A549 (cell line): ENCODE measurements around the gene TMEM255A. TPM values are rescaled to one million over a fixed set of nuclear protein-coding genes. Genes with fewer than 3 reads are reported as not detected.

Experiments used
- ATAC-seq, 2 experiments: fragments of 200-7000 bp in 1 of 2; fragments of >200 bp in 1 of 2; cut with Nextera tagmentation in 1 of 2; cut with Tn5 transposase in 1 of 2; 3 replicates each; pipeline versions ENCODE4 v1.8.0 to v1.9.1; 2018 to 2020; ENCODE audit warnings: mild to moderate bottlenecking in 1 of 2, moderate library complexity in 1 of 2
- CTCF ChIA-PET: fragments of 300-600 bp; sonication (Branson Sonifier 250); formaldehyde crosslinking; extraction: SDS; loops from one replicate; lab custom pipeline; 2021; ENCODE audit warnings: antibody characterized with exemption, inconsistent platforms; lab: Yijun Ruan, JAX
- POLR2A ChIA-PET: fragments of 350-600 bp; formaldehyde crosslinking; extraction: SDS; loops from one replicate; lab custom pipeline; 2021; ENCODE audit warnings: antibody characterized with exemption, inconsistent platforms; lab: Yijun Ruan, JAX
- DNase-seq, 2 experiments: peaks; one replicate each; pipeline versions ENCODE4 v3.0.0 to v3.0.0-alpha.2; 2011 to 2016; ENCODE audit warnings: low read depth in 1 of 2, low spot score in 1 of 2
- FAIRE-seq: peaks from 2 replicates; lab custom pipeline; 2011; peaks lifted over from hg19 to GRCh38; lab: Jason Lieb, UNC
- H3K27ac ChIP-seq, 2 experiments: fragments of >200 bp; sonication (Bioruptor Twin); formaldehyde crosslinking; 3 replicates each; pipeline ENCODE4 v1.5.1; 2016 to 2017
- H3K4me1 ChIP-seq: fragments of >200 bp; sonication (Bioruptor Twin); formaldehyde crosslinking; 3 replicates; pipeline ENCODE4 v1.6.1; 2016
- H3K4me2 ChIP-seq: fragments of >200 bp; sonication (Bioruptor Twin); formaldehyde crosslinking; 3 replicates; pipeline ENCODE4 v1.6.1; 2016
- H3K4me3 ChIP-seq: fragments of >200 bp; sonication (Bioruptor Twin); formaldehyde crosslinking; 3 replicates; pipeline ENCODE4 v1.5.1; 2016
- H3K9me3 ChIP-seq: fragments of >200 bp; sonication (Bioruptor Twin); formaldehyde crosslinking; 3 replicates; pipeline ENCODE4 v1.6.1; 2016
- ATOH8 ChIP-seq: fragments of 250-450 bp; sonication (Bioruptor Pico); IDR thresholded peaks from 2 replicates; pipeline ENCODE4 v1.5.0; 2020; ENCODE audit warnings: low read depth, mild to moderate bottlenecking, moderate library complexity
- CBX8 ChIP-seq: fragments of 200-600 bp; sonication (generic); IDR thresholded peaks from 2 replicates; pipeline ENCODE4 v1.6.1; 2016
- CEBPB ChIP-seq, 2 experiments: fragments of >200 bp in 1 of 2; sonication (Bioruptor Twin) in 1 of 2; formaldehyde crosslinking in 1 of 2; IDR thresholded peaks; 2 replicates each; pipeline ENCODE4 v1.6.1; 2012 to 2016
- CHD2 ChIP-seq: fragments of 150-350 bp; IDR thresholded peaks from 2 replicates; pipeline ENCODE4 v1.6.1; 2014; ENCODE audit warnings: low read length; ENCODE audit not compliant: partially characterized antibody
- EHMT2 ChIP-seq: fragments of 200-600 bp; sonication (generic); IDR thresholded peaks from 2 replicates; pipeline ENCODE4 v1.6.1; 2016; ENCODE audit warnings: antibody characterized with exemption, low read depth, mild to moderate bottlenecking, moderate library complexity
- ESRRA ChIP-seq: fragments of 150-350 bp; IDR thresholded peaks from 2 replicates; pipeline ENCODE4 v1.6.1; 2014; ENCODE audit warnings: mild to moderate bottlenecking, low read length, borderline replicate concordance
- HES2 ChIP-seq: fragments of >200 bp; sonication (Bioruptor Twin); formaldehyde crosslinking; IDR thresholded peaks from 2 replicates; pipeline ENCODE4 v1.6.1; 2016
- HOXA7 ChIP-seq: fragments of 250-450 bp; sonication (Bioruptor Pico); IDR thresholded peaks from 2 replicates; pipeline ENCODE4 v1.5.0; 2020; ENCODE audit warnings: mild to moderate bottlenecking, moderate library complexity
- HOXB13 ChIP-seq: fragments of 250-450 bp; sonication (Bioruptor Pico); IDR thresholded peaks from 2 replicates; pipeline ENCODE4 v1.5.0; 2020; ENCODE audit warnings: low read depth, mild to moderate bottlenecking, moderate library complexity
- MAZ ChIP-seq: fragments of 150-350 bp; IDR thresholded peaks from 2 replicates; pipeline ENCODE4 v1.6.1; 2014; ENCODE audit warnings: antibody characterized with exemption, low read depth, low read length, borderline replicate concordance
- NFE2L2 ChIP-seq: fragments of 150-350 bp; conservative IDR thresholded peaks from 2 replicates; pipeline ENCODE4 v1.6.1; 2014; ENCODE audit warnings: low read length
- PHF8 ChIP-seq: fragments of 200-600 bp; sonication (generic); IDR thresholded peaks from 2 replicates; pipeline ENCODE4 v1.6.1; 2016; ENCODE audit warnings: low read depth, mild to moderate bottlenecking, antibody characterized with exemption, moderate library complexity, borderline replicate concordance
- POLR2A ChIP-seq: IDR thresholded peaks from 2 replicates; pipeline ENCODE4 v1.6.1; 2012; ENCODE audit warnings: mild to moderate bottlenecking, low read length
- RCOR1 ChIP-seq: fragments of 150-350 bp; IDR thresholded peaks from 2 replicates; pipeline ENCODE4 v1.6.1; 2014; ENCODE audit warnings: antibody characterized with exemption, low read length, low read depth
- SMC3 ChIP-seq: fragments of >200 bp; sonication (Bioruptor Twin); formaldehyde crosslinking; IDR thresholded peaks from 3 replicates; pipeline ENCODE4 v1.6.1; 2018; ENCODE audit warnings: inconsistent platforms
- TP53 ChIP-seq: fragments of 250-450 bp; sonication (Bioruptor Pico); IDR thresholded peaks from 2 replicates; pipeline ENCODE4 v1.5.0; 2021; ENCODE audit warnings: mild to moderate bottlenecking, moderate library complexity
- USF2 ChIP-seq: fragments of 450-650 bp; IDR thresholded peaks from 2 replicates; pipeline ENCODE4 v1.6.1; 2014; ENCODE audit warnings: antibody characterized with exemption
- ZC3H11A ChIP-seq: fragments of 450-650 bp; IDR thresholded peaks from 2 replicates; pipeline ENCODE4 v1.6.1; 2014; ENCODE audit warnings: antibody characterized with exemption, mild to moderate bottlenecking
- ZNF302 ChIP-seq: fragments of 250-450 bp; sonication (Bioruptor Pico); IDR thresholded peaks from 2 replicates; pipeline ENCODE4 v1.9.0; 2021; ENCODE audit warnings: inconsistent platforms, mild to moderate bottlenecking, moderate library complexity
- WGBS: methylation state at CpG from one replicate; pipeline ENCODE4 v1.1.6; 2017; ENCODE audit errors: missing lambda C conversion rate; 5-methylcytosine and 5-hydroxymethylcytosine counted together
- polyA plus RNA-seq, 4 experiments: library from polyadenylated mRNA; depleted of rRNA in 3 of 4; stranded (reverse); fragments of >200 nt; fragmentation: RNase III in 1 of 4; extraction: RNeasy Plus Mini Kit Qiagen cat#74134 plus additional on column Dnase treatment in 1 of 4; gene quantifications; 2 replicates in 3 of 4; 3 replicates in 1 of 4; pipeline ENCODE4 v1.2.3, GENCODE V29; 2011 to 2017
- TF ChIP-seq, protein P1 (sequence below): IDR thresholded peaks from 2 replicates; pipeline ENCODE4 v1.6.1; 2012
- TF ChIP-seq, protein P2 (sequence below): IDR thresholded peaks from 2 replicates; pipeline ENCODE4 v1.6.1; 2012

TMEM255A gene
- polyA plus RNA-seq, 2 of the 4 experiments (the other 2 are of a cell fraction) = 0.03 to 0.16 TPM

DNA sequence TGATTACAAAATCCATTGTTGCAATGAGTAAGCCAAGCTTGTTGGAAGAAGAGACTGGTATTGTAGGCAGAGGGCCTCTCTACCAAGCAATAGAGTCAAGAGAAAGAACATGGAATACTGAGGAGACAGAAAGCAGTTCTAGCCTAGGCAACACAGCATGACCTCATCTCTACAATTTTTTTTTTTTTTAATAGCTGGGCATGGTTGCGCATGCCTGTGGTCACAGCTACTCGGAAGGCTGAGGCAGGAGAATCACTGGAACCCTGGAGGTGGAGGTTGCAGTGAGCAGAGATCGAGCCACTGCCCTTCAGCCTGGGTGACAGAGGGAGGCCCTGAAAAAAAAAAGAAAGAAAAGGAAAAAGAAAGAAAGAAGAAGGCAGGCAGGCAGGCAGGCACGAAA is 72.3 kb downstream of the TMEM255A start:
- TF ChIP-seq MAZ (no peak), SMC3 (no peak), CEBPB (IDR thresholded peaks at IDR 0.05) (no peak), USF2 (no peak), RCOR1 (no peak), HES2 (no peak), CBX8 (no peak), NFE2L2 (no peak), TP53 (CRISPR knock-in tag) (no peak), HOXB13 (no peak), CHD2 (no peak), ATOH8 (CRISPR knock-in tag) (no peak)
- TF ChIP-seq, protein P1, sequence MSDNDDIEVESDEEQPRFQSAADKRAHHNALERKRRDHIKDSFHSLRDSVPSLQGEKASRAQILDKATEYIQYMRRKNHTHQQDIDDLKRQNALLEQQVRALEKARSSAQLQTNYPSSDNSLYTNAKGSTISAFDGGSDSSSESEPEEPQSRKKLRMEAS = no peak
- TF ChIP-seq, protein P2, sequence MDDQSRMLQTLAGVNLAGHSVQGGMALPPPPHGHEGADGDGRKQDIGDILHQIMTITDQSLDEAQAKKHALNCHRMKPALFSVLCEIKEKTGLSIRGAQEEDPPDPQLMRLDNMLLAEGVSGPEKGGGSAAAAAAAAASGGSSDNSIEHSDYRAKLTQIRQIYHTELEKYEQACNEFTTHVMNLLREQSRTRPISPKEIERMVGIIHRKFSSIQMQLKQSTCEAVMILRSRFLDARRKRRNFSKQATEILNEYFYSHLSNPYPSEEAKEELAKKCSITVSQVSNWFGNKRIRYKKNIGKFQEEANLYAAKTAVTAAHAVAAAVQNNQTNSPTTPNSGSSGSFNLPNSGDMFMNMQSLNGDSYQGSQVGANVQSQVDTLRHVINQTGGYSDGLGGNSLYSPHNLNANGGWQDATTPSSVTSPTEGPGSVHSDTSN = no peak
- ChIA-PET CTCF (no interaction called here), POLR2A (no interaction called here)
- H3K9me3 ChIP-seq = no peaks in the 10 kb centered on the region
- WGBS = 91% methylated on average over 4 of the region's 4 CpGs
- ATAC-seq (no peak), DNase-seq (no peak), FAIRE-seq (peak; percentile 68)
- H3K4me2 ChIP-seq = no peak overlapping the region
- H3K4me3 ChIP-seq = no peak overlapping the region
- peaks cover 4% of the 10 kb centered on the region; the same call in 1 of the 3 replicates for H3K4me1 ChIP-seq
- H3K27ac ChIP-seq = no peak overlapping the region

DNA sequence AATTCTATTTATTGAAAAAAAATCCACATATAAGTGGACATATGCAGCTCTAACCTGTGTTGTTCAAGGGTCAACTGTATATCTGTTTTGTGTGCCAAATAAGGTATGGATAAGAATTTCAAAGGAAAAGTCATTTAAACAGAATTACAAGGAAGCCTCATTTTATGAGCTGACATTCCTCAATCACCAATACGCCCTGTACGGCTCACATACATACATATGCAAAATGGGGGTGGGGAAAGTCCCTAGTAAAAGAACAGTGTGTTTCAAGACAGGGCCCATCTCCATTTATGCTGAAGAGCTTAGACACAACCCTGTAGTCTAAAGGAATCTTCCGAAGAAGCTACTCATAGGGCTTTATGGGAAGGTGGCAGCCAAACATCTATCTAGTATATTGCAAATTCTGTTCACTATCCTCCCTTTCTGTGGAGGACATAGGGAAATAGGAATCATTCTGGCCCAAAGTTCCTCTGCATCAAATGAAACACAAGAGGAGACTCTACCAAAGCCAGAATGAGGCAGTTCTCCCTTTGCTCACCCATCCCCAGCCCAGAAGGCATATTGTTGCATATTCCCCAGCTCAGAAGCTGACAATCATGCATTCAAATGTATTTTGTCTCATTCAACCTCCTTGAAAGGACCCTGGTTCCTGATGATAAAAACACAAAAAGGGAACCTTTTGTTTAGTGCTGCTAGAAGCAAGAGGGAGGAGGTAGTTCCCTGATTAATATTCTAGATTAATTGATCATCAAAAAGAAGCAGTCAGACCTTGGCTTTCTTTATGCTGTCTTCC is 74.4 kb downstream of the TMEM255A start:
- WGBS = 96% methylated on average over 3 of the region's 3 CpGs
- CTCF ChIA-PET = no interaction called here
- POLR2A ChIA-PET = no interaction called here
- TF ChIP-seq POLR2A = no peak
- no peak for TF ChIP-seq ZNF302 (CRISPR knock-in tag)
- no peak for TF ChIP-seq CHD2
- no peak for TF ChIP-seq ZC3H11A
- no peak for TF ChIP-seq EHMT2
- TF ChIP-seq ESRRA = no peak
- TF ChIP-seq, protein P2 = no peak
- no peak for TF ChIP-seq PHF8
- no peak for TF ChIP-seq RCOR1
- TF ChIP-seq HOXA7 = no peak
- ATAC-seq (no peak), DNase-seq (no peak), FAIRE-seq (no peak)
- H3K27ac ChIP-seq = no peak overlapping the region
- no peak overlapping the region for H3K4me2 ChIP-seq
- no peaks in the 10 kb centered on the region for H3K9me3 ChIP-seq
- H3K4me3 ChIP-seq = no peak overlapping the region
- no peaks in the 10 kb centered on the region for H3K4me1 ChIP-seq
